Measurements from ENCODE around the gene SVOP. TPM values are rescaled to one million over a fixed set of nuclear protein-coding genes. Genes with fewer than 3 reads are reported as not detected.

SVOP gene
- total RNA-seq, 4 donors from 2014 or later, result not detected

GRCh38 chr12:108886873-108887629 is 133.8 kb downstream of the SVOP start:
- Histone ChIP-seq H3K4me1 (peaks cover 0 to 4% (median 0%) of the 10 kb centered on the region in 4 donors), H3K27ac (no peak overlapping the region), H3K4me3 (no peak overlapping the region), H3K9me3 (peaks cover 0 to 12% (median 0%) of the 10 kb centered on the region in 4 donors), H3K27me3 (no peaks in the 10 kb centered on the region), H3K36me3 (no peaks in the 10 kb centered on the region)
- TF ChIP-seq POLR2A (IDR thresholded peaks at IDR 0.05) (no peak), EP300 (IDR thresholded peaks at IDR 0.05) (no peak), CTCF (IDR thresholded peaks at IDR 0.05) (no peak)
- no peak for DNase-seq (ENCODE audit: low spot score in 2 of 2)
- 79 to 80% methylated on average over 9 of the region's 9 CpGs for WGBS, 2 donors

- DNase-seq (ENCODE audit: low spot score in 2 of 2), result peak in 1 of 2 donors; percentile 53
- WGBS, 2 donors, result 55 to 57% methylated on average over 15 to 16 of the region's 16 CpGs
- no peaks in the 10 kb centered on the region for H3K9me3 ChIP-seq
Measured at GRCh38 chr12:108884116-108885012, 136.5 kb downstream of the SVOP start.

GRCh38 chr12:108881953-108882352 is 138.9 kb downstream of the SVOP start:
- no peak for TF ChIP-seq CTCF (IDR thresholded peaks at IDR 0.05)
- no peak for TF ChIP-seq POLR2A (IDR thresholded peaks at IDR 0.05)
- TF ChIP-seq EP300 (IDR thresholded peaks at IDR 0.05), result no peak
- no peaks in the 10 kb centered on the region for H3K9me3 ChIP-seq
- no peak overlapping the region for H3K27ac ChIP-seq
- WGBS, 2 donors, result 66 to 79% methylated on average over 3 of the region's 3 CpGs
- H3K4me1 ChIP-seq, result peaks cover 0 to 10% (median 0%) of the 10 kb centered on the region in 4 donors
- no peaks in the 10 kb centered on the region for H3K27me3 ChIP-seq
- no peak overlapping the region for H3K4me3 ChIP-seq
- no peak for DNase-seq (ENCODE audit: low spot score in 2 of 2)
- no peaks in the 10 kb centered on the region for H3K36me3 ChIP-seq

More at GRCh38 chr12:108884116-108885012, 136.5 kb downstream of the SVOP start:
- no peak overlapping the region for H3K27ac ChIP-seq
- no peaks in the 10 kb centered on the region for H3K36me3 ChIP-seq
- H3K27me3 ChIP-seq, result no peaks in the 10 kb centered on the region
- H3K4me3 ChIP-seq, result no peak overlapping the region
- TF ChIP-seq POLR2A (IDR thresholded peaks at IDR 0.05) (no peak), EP300 (IDR thresholded peaks at IDR 0.05) (no peak), CTCF (IDR thresholded peaks at IDR 0.05) (peak in 4 of 5 experiments; percentile 29 to 42 (median 38))
- H3K4me1 ChIP-seq, result peaks cover 0 to 10% (median 0%) of the 10 kb centered on the region in 4 donors

GRCh38 chr12:108879615-108880254 is 141.1 kb downstream of the SVOP start, which contains the start of gene DAO:
Gene DAO, plus strand, starts transcription at chr12:108880092. Its CDS starts 4,915 bp downstream, at chr12:108885007.
- TF ChIP-seq EP300 (IDR thresholded peaks at IDR 0.05) (no peak), CTCF (IDR thresholded peaks at IDR 0.05) (no peak)
- Histone ChIP-seq H3K36me3 (no peaks in the 10 kb centered on the region), H3K27me3 (no peaks in the 10 kb centered on the region), H3K9me3 (no peaks in the 10 kb centered on the region), H3K4me3 (no peak within 1 kb of the TSS), H3K4me1 (peaks cover 0 to 10% (median 0%) of the 10 kb centered on the region in 4 donors), H3K27ac (no peak within 1 kb of the TSS)
- WGBS, 2 donors, result 36 to 44% methylated on average over 14 to 16 of the region's 16 CpGs
- no peak for DNase-seq (ENCODE audit: low spot score in 2 of 2)

All from tibial nerve (tissue), 4 donors.